Endothelial cell of umbilical vein (primary cell): Measurements from ENCODE around the gene PYGB. TPM values are rescaled to one million over a fixed set of nuclear protein-coding genes. Genes with fewer than 3 reads are reported as not detected.

Experiments
- BruUV-seq: library from RNA; stranded (reverse); fragments of 400-500 nt; replicated peaks from 2 replicates; lab custom pipeline; 2021; lab: Mats Ljungman, UMichigan
- CTCF ChIA-PET: fragments of 300-600, 350-600 bp; sonication (Branson Sonifier 250); formaldehyde crosslinking; loops from one replicate; lab custom pipeline; 2021; ENCODE audit warnings: antibody characterized with exemption, inconsistent platforms; lab: Charles Lee
- POLR2A ChIA-PET: fragments of 300-600, 350-600 bp; sonication (Branson Sonifier 250); formaldehyde crosslinking; loops from one replicate; lab custom pipeline; 2021; ENCODE audit warnings: antibody characterized with exemption, inconsistent platforms; lab: Charles Lee
- DNase-seq: peaks from one replicate; pipeline ENCODE4 v3.0.0-alpha.2; 2011; ENCODE audit warnings: low read depth, low spot score
- FAIRE-seq: peaks from 2 replicates; lab custom pipeline; 2011; peaks lifted over from hg19 to GRCh38; lab: Jason Lieb, UNC
- H2AFZ ChIP-seq: 2 replicates; pipeline ENCODE4 v1.6.0; 2012; ENCODE audit warnings: low read depth, low read length, control low read depth, inconsistent platforms
- H3K27ac ChIP-seq: 2 replicates; pipeline ENCODE4 v1.5.1; 2011; ENCODE audit warnings: low read depth, mild to moderate bottlenecking, control low read depth, low read length, moderate library complexity; ENCODE audit not compliant: insufficient read depth
- H3K27me3 ChIP-seq, 2 experiments: 2 replicates each; pipeline versions ENCODE4 v1.6.0 to v1.6.1; 2011; ENCODE audit warnings: low read length in 2 of 2, mixed read lengths in 1 of 2; ENCODE audit not compliant: control insufficient read depth in 2 of 2, insufficient read depth in 2 of 2
- H3K36me3 ChIP-seq, 2 experiments: 2 replicates in 1 of 2; 3 replicates in 1 of 2; pipeline ENCODE4 v1.5.1; 2011; ENCODE audit warnings: low read length in 2 of 2, mild to moderate bottlenecking in 1 of 2, moderate library complexity in 1 of 2; ENCODE audit not compliant: control insufficient read depth in 2 of 2, insufficient read depth in 2 of 2; ENCODE audit errors: extremely low read depth in 1 of 2
- H3K4me1 ChIP-seq: 3 replicates; pipeline ENCODE4 v1.5.1; 2011; ENCODE audit warnings: mild to moderate bottlenecking, low read length; ENCODE audit not compliant: control insufficient read depth, insufficient read depth; ENCODE audit errors: extremely low read depth
- H3K4me2 ChIP-seq: 2 replicates; pipeline ENCODE4 v1.6.1; 2011; ENCODE audit warnings: low read length, control low read depth, mixed read lengths; ENCODE audit not compliant: insufficient read depth
- H3K4me3 ChIP-seq, 3 experiments: fragments of 200-600 bp in 1 of 3; sonication (generic), shearing (Covaris generic) in 1 of 3; replicated peaks in 1 of 3; 2 replicates each; pipeline ENCODE4 v1.5.1; 2011 to 2016; ENCODE audit warnings: control low read depth in 3 of 3, low read length in 3 of 3, mild to moderate bottlenecking in 2 of 3, inconsistent platforms in 1 of 3, low read depth in 1 of 3, moderate library complexity in 1 of 3; ENCODE audit not compliant: insufficient read depth in 1 of 3
- H3K79me2 ChIP-seq: 2 replicates; pipeline ENCODE4 v1.6.0; 2012; ENCODE audit warnings: low read length, inconsistent platforms; ENCODE audit not compliant: control insufficient read depth, insufficient read depth
- H3K9ac ChIP-seq: replicated peaks from 2 replicates; pipeline ENCODE3; 2011; ENCODE audit warnings: low read length, control low read depth; ENCODE audit not compliant: insufficient read depth; ENCODE audit errors: extremely low read depth
- H3K9me1 ChIP-seq: replicated peaks from 3 replicates; pipeline ENCODE4 v1.6.0; 2011; ENCODE audit warnings: mild to moderate bottlenecking, low read length; ENCODE audit not compliant: control insufficient read depth, insufficient read depth; ENCODE audit errors: extremely low read depth
- H3K9me3 ChIP-seq: replicated peaks from 2 replicates; pipeline ENCODE4 v1.5.1; 2012; ENCODE audit warnings: low read length, inconsistent platforms; ENCODE audit not compliant: control insufficient read depth, insufficient read depth
- H4K20me1 ChIP-seq: replicated peaks from 2 replicates; pipeline ENCODE3; 2011; ENCODE audit warnings: mild to moderate bottlenecking, low read length; ENCODE audit not compliant: control insufficient read depth, insufficient read depth; ENCODE audit errors: extremely low read depth
- CTCF ChIP-seq, 2 donors: IDR thresholded peaks; 1 replicate in 1 of 2; 2 replicates in 1 of 2; pipeline ENCODE4 v1.5.1; 2011; ENCODE audit warnings: low read length in 2 of 2, mild to moderate bottlenecking in 2 of 2, moderate library complexity in 2 of 2, control low read depth in 1 of 2, inconsistent platforms in 1 of 2, low read depth in 1 of 2; ENCODE audit not compliant: insufficient read depth in 1 of 2; ENCODE audit errors: extremely low read depth in 1 of 2
- EZH2 ChIP-seq: IDR thresholded peaks from 2 replicates; pipeline ENCODE4 v1.6.1; 2012; ENCODE audit warnings: borderline replicate concordance, low read depth, mild to moderate bottlenecking, moderate library complexity, low read length, inconsistent platforms; ENCODE audit not compliant: severe bottlenecking
- FOS ChIP-seq: IDR thresholded peaks from 2 replicates; pipeline ENCODE4 v1.6.1; 2011; ENCODE audit warnings: mild to moderate bottlenecking, low read length, moderate library complexity, borderline replicate concordance; ENCODE audit not compliant: insufficient read depth
- GATA2 ChIP-seq: IDR thresholded peaks from 2 replicates; pipeline ENCODE4 v1.7.0; 2011; ENCODE audit warnings: low read depth, mild to moderate bottlenecking, moderate library complexity, mixed read lengths, low read length; ENCODE audit not compliant: insufficient read length, insufficient read depth
- JUN ChIP-seq: IDR thresholded peaks from 2 replicates; pipeline ENCODE4 v1.6.1; 2011; ENCODE audit warnings: borderline replicate concordance, low read depth; ENCODE audit not compliant: insufficient read length, insufficient read depth
- MAX ChIP-seq: IDR thresholded peaks from 2 replicates; pipeline ENCODE4 v1.6.1; 2011; ENCODE audit not compliant: insufficient read depth, insufficient read length
- MYC ChIP-seq: IDR thresholded peaks from one replicate; pipeline ENCODE4 v1.6.1; 2011; ENCODE audit warnings: mild to moderate bottlenecking, low read depth, low read length
- POLR2A ChIP-seq: IDR thresholded peaks from 2 replicates; pipeline ENCODE4 v1.6.1; 2012; ENCODE audit warnings: low read depth, mild to moderate bottlenecking, control low read depth, low read length
- POLR2AphosphoS5 ChIP-seq: IDR thresholded peaks from 2 replicates; pipeline ENCODE4 v1.6.1; 2012; ENCODE audit warnings: low read depth, mild to moderate bottlenecking, control low read depth, low read length, moderate library complexity; ENCODE audit not compliant: insufficient read depth
- dilution Hi-C: fragments of 300-500 bp; cut with MboI; formaldehyde crosslinking; loops from one replicate; pipeline ENCODE4 v1.15.0; 2019; ENCODE audit warnings: low sequenced_read_pairs; ENCODE audit not compliant: extremely low pct_ligation_motif_present
- intact Hi-C: fragments of 100-400 bp; cut with micrococcal nuclease; formaldehyde crosslinking; loops from one replicate; pipeline ENCODE4 v1.10.0; 2022
- polyA plus RNA-seq, 4 experiments: library from polyadenylated mRNA; depleted of rRNA in 3 of 4; stranded (reverse) in 3 of 4; unstranded in 1 of 4; fragments of >200 nt; gene quantifications; 2 replicates each; pipeline versions ENCODE4 v1.2.1 to v1.2.3, GENCODE V29; 2011 to 2012; ENCODE audit warnings: missing spikeins in 1 of 4
- total RNA-seq: library from RNA; stranded (reverse); gene quantifications from 2 replicates; pipeline ENCODE4 v1.2.3, GENCODE V29; 2021

PYGB gene
- total and polyA plus RNA-seq, 2 donors (not counting 3 experiments of a cell fraction or from before 2014, with no cell fraction given) = 36.1 to 60.2 TPM

- Histone ChIP-seq H3K4me1 (no peaks in the 10 kb centered on the region), H3K27me3 (no peaks in the 10 kb centered on the region), H3K27ac (no peak overlapping the region), H3K9me1 (no peaks in the 10 kb centered on the region), H3K9ac (no peak overlapping the region), H3K4me3 (no peak overlapping the region), H4K20me1 (no peaks in the 10 kb centered on the region), H3K79me2 (no peaks in the 10 kb centered on the region), H3K9me3 (no peaks in the 10 kb centered on the region), H3K4me2 (no peak overlapping the region), H3K36me3 (peaks cover 0 to 1% of the 10 kb centered on the region in 2 experiments), H2AFZ (no peak overlapping the region)
- ChIA-PET POLR2A (no interaction called here), CTCF (interaction anchor here (1.3 to 3.6 kb wide), 3 partner anchors 15 to 78 kb away, joined by 3 to 12 read pairs (median 4); no protein-coding TSS in a partner anchor)
- FAIRE-seq (no peak), DNase-seq (no peak)
- TF ChIP-seq MAX = no peak
- BruUV-seq = no TSS peak
- intact Hi-C loops (no loop called here), dilution Hi-C loops (no loop called here)
Observed at GRCh38 chr20:25321262-25321831, 73.5 kb downstream of the PYGB start.

DNA sequence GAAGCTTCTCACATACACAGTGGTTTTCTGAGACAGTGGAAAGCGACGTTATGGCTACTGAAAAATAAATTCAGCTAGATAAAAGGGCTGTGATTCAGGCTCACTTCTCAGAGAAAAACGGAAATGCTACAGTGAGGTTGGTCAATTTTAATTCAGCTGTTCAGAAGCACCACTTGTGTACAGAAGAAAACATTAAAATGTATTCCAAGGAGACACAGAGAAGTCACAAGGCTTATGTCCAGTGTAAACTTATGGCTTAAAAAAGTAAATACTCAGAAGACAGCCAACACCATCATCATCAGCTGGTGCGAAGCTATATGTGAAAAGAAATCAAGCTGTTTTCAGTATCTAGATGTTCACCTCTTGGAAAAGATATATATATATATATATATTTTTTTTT is 74.1 kb downstream of the PYGB start:
- DNase-seq (no peak), FAIRE-seq (peak; percentile 35)
- no peaks in the 10 kb centered on the region for H3K4me1 ChIP-seq
- intact Hi-C loops = no loop called here
- H3K9ac ChIP-seq = no peak overlapping the region
- H3K27ac ChIP-seq = no peak overlapping the region
- CTCF ChIA-PET = interaction anchor here (1.7 to 3.6 kb wide), 2 partner anchors 14 to 77 kb away, joined by 4 to 12 read pairs; no protein-coding TSS in a partner anchor
- TF ChIP-seq POLR2AphosphoS5 (no peak), MAX (no peak), POLR2A (no peak), CTCF (IDR thresholded peaks at IDR 0.05; ENCODE audit: extremely low read depth in 1 of 2, insufficient read depth in 1 of 2, low read depth in 1 of 2, low read length in 2 of 2) (no peak), MYC (no peak), GATA2 (no peak), JUN (no peak), EZH2 (no peak), FOS (no peak)
- POLR2A ChIA-PET = no interaction called here
- no peak overlapping the region for H3K4me2 ChIP-seq
- H3K36me3 ChIP-seq = peaks cover 0 to 1% of the 10 kb centered on the region in 2 experiments
- no peaks in the 10 kb centered on the region for H3K9me1 ChIP-seq
- BruUV-seq = no TSS peak
- H3K27me3 ChIP-seq = no peaks in the 10 kb centered on the region
- no peaks in the 10 kb centered on the region for H3K9me3 ChIP-seq
- no peaks in the 10 kb centered on the region for H3K79me2 ChIP-seq
- H2AFZ ChIP-seq = no peak overlapping the region
- no peak overlapping the region for H3K4me3 ChIP-seq
- dilution Hi-C loops = no loop called here
- H4K20me1 ChIP-seq = no peaks in the 10 kb centered on the region
